ENCODE results near the gene R3HDM1.

Gene R3HDM1

GRCh38 chr2:135762530-135762929, 231.2 kb downstream of the R3HDM1 start:
- no peak for TF ChIP-seq ZFX (IDR thresholded peaks at IDR 0.05; ENCODE audit: borderline replicate concordance)
- TF ChIP-seq CTCF (IDR thresholded peaks at IDR 0.05), result no peak
- H3K27ac ChIP-seq, result no peak overlapping the region

- TF ChIP-seq ZFX (IDR thresholded peaks at IDR 0.05; ENCODE audit: borderline replicate concordance), result no peak
- no peak overlapping the region for H3K27ac ChIP-seq
Observed at GRCh38 chr2:135768863-135769262, 237.6 kb downstream of the R3HDM1 start.

- H3K27ac ChIP-seq, result no peak overlapping the region
- TF ChIP-seq CTCF (IDR thresholded peaks at IDR 0.05) (no peak), ZFX (IDR thresholded peaks at IDR 0.05; ENCODE audit: borderline replicate concordance) (no peak)
Observed at GRCh38 chr2:135773319-135773718, 242.0 kb downstream of the R3HDM1 start.

GRCh38 chr2:135773917-135774316, 242.6 kb downstream of the R3HDM1 start:
- TF ChIP-seq CTCF (IDR thresholded peaks at IDR 0.05) (no peak), ZFX (IDR thresholded peaks at IDR 0.05; ENCODE audit: borderline replicate concordance) (no peak)
- H3K27ac ChIP-seq, result no peak overlapping the region
